Right lobe of liver (tissue), 6 donors: Measurements from ENCODE around the gene MOB1A. TPM values are rescaled to one million over a fixed set of nuclear protein-coding genes. Genes with fewer than 3 reads are reported as not detected.

Experiments used
- ATAC-seq, 4 donors: fragments of 200-7000 bp; cut with Tn5 transposase; one replicate each; pipeline ENCODE4 v1.9.1; 2020; ENCODE audit warnings: mild to moderate bottlenecking in 4 of 4, moderate library complexity in 4 of 4
- DNase-seq, 3 donors: peaks; one replicate each; pipeline ENCODE4 v3.0.0-alpha.2; 2020
- H3K27ac ChIP-seq, 3 donors: fragments of 200-600 bp; one replicate each; pipeline ENCODE4 v1.8.0; 2022
- H3K27me3 ChIP-seq, 2 donors: fragments of 200-600 bp; one replicate each; pipeline ENCODE4 v1.8.0; 2022
- H3K36me3 ChIP-seq, 4 donors: fragments of 200-600 bp; sonication (generic) in 1 of 4; one replicate each; pipeline versions ENCODE4 v1.5.1 to v1.8.0; 2017 to 2022; ENCODE audit warnings: control low read depth in 1 of 4
- H3K4me1 ChIP-seq, 4 donors: fragments of 200-600 bp; sonication (generic) in 1 of 4; one replicate each; pipeline versions ENCODE4 v1.5.1 to v1.8.0; 2017 to 2022; ENCODE audit warnings: control low read depth in 1 of 4
- H3K4me3 ChIP-seq, 3 donors: fragments of 200-600 bp; one replicate each; pipeline ENCODE4 v1.8.0; 2022
- H3K9me3 ChIP-seq, 4 donors: fragments of 200-600 bp; sonication (generic) in 1 of 4; one replicate each; pipeline versions ENCODE4 v1.5.1 to v1.8.0; 2017 to 2022; ENCODE audit warnings: control low read depth in 1 of 4
- POLR2A ChIP-seq: fragments of 450-650 bp; IDR thresholded peaks from one replicate; pipeline ENCODE4 v1.6.1; 2017; ENCODE audit warnings: antibody characterized with exemption, mild to moderate bottlenecking
- WGBS: methylation state at CpG from one replicate; pipeline ENCODE4 v1.1.6; 2018; ENCODE audit warnings: low coverage, low lambda C conversion rate; ENCODE audit not compliant: insufficient coverage; ENCODE audit errors: missing lambda C conversion rate; 5-methylcytosine and 5-hydroxymethylcytosine counted together
- intact Hi-C, 2 donors: fragments of 100-400 bp; cut with DNase I; formaldehyde crosslinking; loops; one replicate each; pipeline versions ENCODE4 v1.11.2 to v1.14.1; 2022
- total RNA-seq, 6 experiments: library from RNA; depleted of rRNA in 2 of 6; stranded (reverse); fragments of >200 nt in 2 of 6; fragmentation: NEBNext Ultra II Directional in 3 of 6; extraction: Animal tissue kit (Norgen Biotek cat#: 25700) in 3 of 6; gene quantifications; one replicate each; pipeline versions ENCODE4 v1.1.0 to v1.2.4, GENCODE V29; 2016 to 2023
- TF ChIP-seq, protein P1 (sequence below), 4 donors: fragments of 200-600 bp in 3 of 4; fragments of 450-650 bp in 1 of 4; IDR thresholded peaks; one replicate each; pipeline versions ENCODE4 v1.5.1 to v1.8.0; 2016 to 2022; ENCODE audit warnings: antibody characterized with exemption in 4 of 4, mild to moderate bottlenecking in 2 of 4
- donor health status: DM: no; HTN: yes; CAD: no.
- donor health status: DM: no; HTN: no; CAD: no.
- donor health status: DM: no; HTN: no; CAD: no.
- donor health status: DM: no; HTN: yes; CAD: no.
- donor health status: DM: no; HTN: yes; CAD: no.

Gene MOB1A
- total RNA-seq, 6 experiments from 2014 or later, result 29.8 to 48.0 (median 32.9) TPM

DNA sequence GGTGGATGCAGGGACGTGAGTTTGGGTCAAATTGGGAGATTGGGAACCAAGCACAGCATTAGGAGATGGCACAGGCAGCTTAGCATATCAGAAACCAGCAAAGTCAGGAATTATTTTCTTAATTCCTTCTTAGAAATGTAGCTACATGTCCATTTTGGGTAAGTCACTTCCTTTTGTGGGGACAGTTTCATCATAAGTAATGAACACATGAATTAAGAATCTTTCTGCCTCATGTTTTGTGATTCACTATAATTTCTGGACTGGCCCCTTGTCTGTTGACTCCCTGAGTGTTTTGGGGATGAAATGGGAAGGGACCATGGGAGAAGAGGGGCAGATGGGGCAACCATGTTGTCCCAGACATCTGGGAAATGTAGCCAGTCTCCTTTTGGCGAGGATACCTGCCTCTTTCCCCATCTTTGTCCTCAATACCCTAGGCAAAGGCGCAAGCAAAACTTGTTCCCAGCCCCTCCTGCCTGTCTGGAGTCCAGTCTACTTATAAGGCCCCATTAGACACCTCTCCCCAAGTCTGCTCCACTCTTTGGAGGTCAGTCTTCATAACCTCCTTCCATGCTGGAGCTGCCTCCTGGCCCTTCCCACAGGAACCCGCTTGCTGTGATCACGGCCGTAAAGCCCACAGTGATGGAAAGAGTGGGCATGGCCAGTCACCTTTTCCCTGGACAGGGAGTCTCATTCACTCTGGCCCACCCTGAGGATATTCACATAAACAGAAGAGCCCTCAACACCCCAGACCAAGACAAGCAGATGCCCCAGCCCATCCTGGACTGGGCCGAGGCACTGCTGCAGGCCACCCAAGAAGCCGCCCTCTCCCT lies 45.5 kb upstream of the MOB1A start:
- Histone ChIP-seq H3K36me3 (no peaks in the 10 kb centered on the region), H3K4me3 (no peak overlapping the region), H3K27me3 (no peaks in the 10 kb centered on the region), H3K27ac (no peak overlapping the region), H3K9me3 (no peaks in the 10 kb centered on the region), H3K4me1 (no peaks in the 10 kb centered on the region)
- WGBS, result 83% methylated on average over 2 of the region's 8 CpGs
- no peak for TF ChIP-seq POLR2A
- TF ChIP-seq, protein P1, sequence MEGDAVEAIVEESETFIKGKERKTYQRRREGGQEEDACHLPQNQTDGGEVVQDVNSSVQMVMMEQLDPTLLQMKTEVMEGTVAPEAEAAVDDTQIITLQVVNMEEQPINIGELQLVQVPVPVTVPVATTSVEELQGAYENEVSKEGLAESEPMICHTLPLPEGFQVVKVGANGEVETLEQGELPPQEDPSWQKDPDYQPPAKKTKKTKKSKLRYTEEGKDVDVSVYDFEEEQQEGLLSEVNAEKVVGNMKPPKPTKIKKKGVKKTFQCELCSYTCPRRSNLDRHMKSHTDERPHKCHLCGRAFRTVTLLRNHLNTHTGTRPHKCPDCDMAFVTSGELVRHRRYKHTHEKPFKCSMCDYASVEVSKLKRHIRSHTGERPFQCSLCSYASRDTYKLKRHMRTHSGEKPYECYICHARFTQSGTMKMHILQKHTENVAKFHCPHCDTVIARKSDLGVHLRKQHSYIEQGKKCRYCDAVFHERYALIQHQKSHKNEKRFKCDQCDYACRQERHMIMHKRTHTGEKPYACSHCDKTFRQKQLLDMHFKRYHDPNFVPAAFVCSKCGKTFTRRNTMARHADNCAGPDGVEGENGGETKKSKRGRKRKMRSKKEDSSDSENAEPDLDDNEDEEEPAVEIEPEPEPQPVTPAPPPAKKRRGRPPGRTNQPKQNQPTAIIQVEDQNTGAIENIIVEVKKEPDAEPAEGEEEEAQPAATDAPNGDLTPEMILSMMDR (IDR thresholded peaks at IDR 0.05), result no peak
- no peak for DNase-seq
- no peak for ATAC-seq
- intact Hi-C loops, result no loop called here

DNA sequence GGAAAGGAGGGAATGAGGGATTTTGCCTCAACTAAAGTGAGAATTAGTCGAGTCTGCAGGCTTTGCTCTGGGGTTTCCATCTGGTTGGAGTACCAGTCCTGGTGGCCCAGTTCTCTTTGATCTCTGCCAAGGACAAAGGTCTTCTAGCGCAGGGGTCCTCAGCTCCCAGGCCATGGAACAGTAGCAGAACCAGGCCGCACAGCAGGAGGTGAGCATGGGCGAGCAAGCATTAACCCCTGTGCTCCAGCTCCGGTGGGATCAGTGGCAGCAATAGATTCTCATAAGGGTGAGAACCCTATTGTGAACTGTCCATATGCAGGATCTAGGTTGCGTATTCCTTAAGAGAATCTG lies 43.6 kb upstream of the MOB1A start:
- Histone ChIP-seq H3K27ac (no peak overlapping the region), H3K4me3 (no peak overlapping the region), H3K36me3 (no peaks in the 10 kb centered on the region), H3K9me3 (no peaks in the 10 kb centered on the region), H3K27me3 (no peaks in the 10 kb centered on the region), H3K4me1 (no peaks in the 10 kb centered on the region)
- intact Hi-C loops, result no loop called here
- TF ChIP-seq, protein P1 (IDR thresholded peaks at IDR 0.05), result no peak
- TF ChIP-seq POLR2A, result no peak
- DNase-seq (no peak), ATAC-seq (no peak)
- 57% methylated on average over 2 of the region's 6 CpGs for WGBS

DNA sequence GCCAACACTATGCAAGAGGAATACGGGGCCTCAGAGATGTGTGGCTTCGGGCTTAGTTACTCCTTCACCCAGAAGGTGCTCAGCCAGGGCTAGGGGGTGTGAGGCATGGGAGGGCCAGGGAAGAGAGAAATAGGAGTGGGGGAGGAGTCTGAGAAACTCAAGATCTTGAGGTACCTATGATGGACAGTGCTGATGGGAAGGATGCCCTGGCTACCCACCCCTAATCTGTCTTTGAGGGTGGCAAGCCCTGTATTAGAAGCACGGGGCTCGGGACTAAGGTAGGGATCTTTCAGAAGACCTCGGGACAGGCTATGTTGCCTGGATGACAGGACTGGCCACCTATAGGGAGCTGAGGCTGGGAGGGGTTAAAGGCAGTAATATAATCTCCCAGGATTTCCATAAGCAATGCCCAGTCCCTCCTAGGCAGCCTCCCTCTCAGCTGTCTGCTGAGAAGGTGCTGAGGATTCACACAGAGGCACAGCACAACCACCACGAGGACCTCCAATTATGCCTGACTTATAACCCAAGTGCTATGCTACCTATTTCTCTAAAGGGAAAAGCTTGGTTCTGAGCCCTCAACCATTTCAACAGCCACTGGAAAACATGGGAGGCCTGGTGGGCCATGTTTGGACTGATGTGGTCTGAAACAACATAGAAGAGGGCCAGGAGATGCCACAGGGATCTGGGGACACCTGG lies 43.1 kb upstream of the MOB1A start:
- TF ChIP-seq POLR2A, result no peak
- TF ChIP-seq, protein P1 (IDR thresholded peaks at IDR 0.05), result no peak
- WGBS, result 83% methylated on average over 1 of the region's 6 CpGs
- no peak for ATAC-seq

DNA sequence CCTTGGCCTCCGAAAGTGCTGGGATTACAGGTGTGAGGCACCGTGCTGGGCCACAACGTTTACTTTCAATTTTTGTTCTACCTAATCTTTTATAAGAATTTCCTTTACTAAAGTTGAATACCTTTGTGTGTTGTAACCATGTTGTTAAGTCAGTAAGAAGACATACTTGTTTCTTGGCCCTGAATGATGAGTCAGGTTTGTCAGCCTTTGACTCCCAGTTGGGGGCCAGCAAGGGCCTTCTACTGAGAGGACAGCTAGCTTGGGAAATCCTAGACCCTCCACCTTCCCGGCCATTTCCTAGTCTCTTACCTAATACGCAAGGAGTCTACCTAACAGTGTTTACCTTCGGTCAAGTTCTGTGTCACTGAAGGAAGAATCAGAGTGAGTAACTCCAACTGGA lies 42.4 kb upstream of the MOB1A start:
- Histone ChIP-seq H3K4me1 (no peaks in the 10 kb centered on the region), H3K4me3 (no peak overlapping the region), H3K27ac (no peak overlapping the region), H3K9me3 (no peaks in the 10 kb centered on the region), H3K36me3 (peaks cover 0 to 3% (median 0%) of the 10 kb centered on the region in 4 donors), H3K27me3 (no peaks in the 10 kb centered on the region)
- 89% methylated on average over 5 of the region's 6 CpGs for WGBS
- TF ChIP-seq POLR2A, result no peak
- TF ChIP-seq, protein P1 (IDR thresholded peaks at IDR 0.05), result no peak
- intact Hi-C loops, result no loop called here
- DNase-seq, result no peak
- no peak for ATAC-seq

More for the DNA sequence above, 43.1 kb upstream of the MOB1A start:
- Histone ChIP-seq H3K27ac (no peak overlapping the region), H3K9me3 (no peaks in the 10 kb centered on the region), H3K27me3 (no peaks in the 10 kb centered on the region), H3K4me1 (no peaks in the 10 kb centered on the region), H3K36me3 (peaks cover 0 to 3% (median 0%) of the 10 kb centered on the region in 4 donors), H3K4me3 (no peak overlapping the region)
- DNase-seq, result no peak
- intact Hi-C loops, result no loop called here
